K562 (cell line): ENCODE data around the gene SPTBN4. TPM values are rescaled to one million over a fixed set of nuclear protein-coding genes. Genes with fewer than 3 reads are reported as not detected.

ENCODE experiments used
- ARNT ChIP-seq, 2 experiments: fragments of 450-650 bp; IDR thresholded peaks; 2 replicates each; pipeline ENCODE4 v1.6.1; 2016; ENCODE audit warnings: mild to moderate bottlenecking in 1 of 2
- CBFA2T2 ChIP-seq: fragments of 450-650 bp; conservative IDR thresholded peaks from 2 replicates; pipeline ENCODE4 v1.6.1; 2017; ENCODE audit warnings: mild to moderate bottlenecking
- CREB1 ChIP-seq, 2 experiments: sonication (generic) in 1 of 2; formaldehyde crosslinking in 1 of 2; IDR thresholded peaks; 2 replicates each; pipeline versions ENCODE4 v1.6.1 to v1.8.0; 2012 to 2022; ENCODE audit warnings: inconsistent platforms in 1 of 2, mild to moderate bottlenecking in 1 of 2, missing genetic modification reagents in 1 of 2, moderate library complexity in 1 of 2
- ELF2 ChIP-seq: fragments of 250-450 bp; sonication (Bioruptor Pico); IDR thresholded peaks from 2 replicates; pipeline ENCODE4 v1.5.0; 2021; ENCODE audit warnings: mild to moderate bottlenecking
- ERF ChIP-seq: fragments of 450-650 bp; formaldehyde crosslinking; IDR thresholded peaks from 2 replicates; pipeline ENCODE4 v1.4.0; 2020; ENCODE audit warnings: mild to moderate bottlenecking, mixed read lengths
- EZH2 ChIP-seq: IDR thresholded peaks from 2 replicates; pipeline ENCODE4 v1.6.1; 2012; ENCODE audit warnings: low read depth, mild to moderate bottlenecking, inconsistent platforms, low read length, borderline replicate concordance
- ILF3 ChIP-seq: fragments of 450-650 bp; IDR thresholded peaks from 2 replicates; pipeline ENCODE4 v1.6.1; 2018; ENCODE audit warnings: antibody characterized with exemption, mild to moderate bottlenecking, moderate library complexity, borderline replicate concordance
- MIER1 ChIP-seq: fragments of 450-650 bp; IDR thresholded peaks from 2 replicates; pipeline ENCODE4 v1.6.1; 2016; ENCODE audit warnings: antibody characterized with exemption, mild to moderate bottlenecking, low read depth
- MXI1 ChIP-seq: IDR thresholded peaks from 2 replicates; pipeline ENCODE4 v1.6.1; 2011; ENCODE audit warnings: low read depth, mild to moderate bottlenecking, improper control_type of control experiment, low read length
- NCOA4 ChIP-seq: fragments of 450-650 bp; IDR thresholded peaks from 2 replicates; pipeline ENCODE4 v1.6.1; 2018; ENCODE audit warnings: mild to moderate bottlenecking; ENCODE audit not compliant: partially characterized antibody
- PHB ChIP-seq: fragments of 250-450 bp; sonication (Bioruptor Pico); IDR thresholded peaks from 2 replicates; pipeline ENCODE4 v1.5.0; 2021
- PRMT5 ChIP-seq: sonication (generic); formaldehyde crosslinking; IDR thresholded peaks from 2 replicates; pipeline ENCODE4 v1.5.0; 2020; ENCODE audit warnings: missing genetic modification reagents
- RBM14 ChIP-seq: fragments of 200-400 bp; formaldehyde crosslinking; IDR thresholded peaks from 2 replicates; pipeline ENCODE4 v1.6.1; 2018; ENCODE audit warnings: low read depth, mild to moderate bottlenecking, low read length, moderate library complexity, borderline replicate concordance; ENCODE audit not compliant: insufficient read depth
- RBM22 ChIP-seq: fragments of 200-400 bp; formaldehyde crosslinking; IDR thresholded peaks from 2 replicates; pipeline ENCODE4 v1.6.1; 2018; ENCODE audit warnings: low read length, low read depth; ENCODE audit not compliant: poor library complexity, severe bottlenecking
- ZNF408 ChIP-seq: fragments of 250-450 bp; sonication (Bioruptor Pico); IDR thresholded peaks from 2 replicates; pipeline ENCODE4 v1.4.0; 2020; ENCODE audit warnings: low read depth, mild to moderate bottlenecking, moderate library complexity
- ZNF75A ChIP-seq: fragments of 450-650 bp; formaldehyde crosslinking; IDR thresholded peaks from 2 replicates; pipeline ENCODE4 v1.4.0; 2020; ENCODE audit warnings: mild to moderate bottlenecking
- polyA plus RNA-seq, 8 experiments: library from polyadenylated mRNA; depleted of rRNA in 4 of 8; stranded (reverse) in 5 of 8; unstranded in 3 of 8; fragments of >200 nt; fragmentation: Nextera tagmentation in 2 of 8; fragmentation: Illumina TruSeq in 1 of 8; extraction: Ambion mirVana in 2 of 8; extraction: Trizol in 1 of 8; gene quantifications; 2 replicates each; pipeline versions ENCODE4 v1.2.1 to v1.2.3, GENCODE V29; 2011 to 2014; ENCODE audit warnings: inconsistent platforms in 1 of 8, missing spikeins in 1 of 8
- total RNA-seq, 7 experiments: library from RNA; depleted of rRNA in 6 of 7; stranded (reverse); fragments of >200 nt in 6 of 7; fragmentation: Illumina TruSeq in 2 of 7; extraction: Trizol in 2 of 7; gene quantifications; 2 replicates each; pipeline versions ENCODE4 v1.2.1 to v1.2.3, GENCODE V29; 2011 to 2021; ENCODE audit warnings: low replicate concordance in 1 of 7
- TF ChIP-seq, protein P1 (sequence below): sonication (generic); formaldehyde crosslinking; IDR thresholded peaks from 2 replicates; pipeline ENCODE4 v1.8.1; 2023; ENCODE audit warnings: mild to moderate bottlenecking, missing genetic modification reagents
- TF ChIP-seq, protein P2 (sequence below): fragments of 450-650 bp; IDR thresholded peaks from 2 replicates; pipeline ENCODE4 v1.6.1; 2018; ENCODE audit not compliant: partially characterized antibody
- TF ChIP-seq, protein P3 (sequence below), 2 experiments: IDR thresholded peaks in 1 of 2; conservative IDR thresholded peaks in 1 of 2; 2 replicates each; pipeline ENCODE4 v1.6.1; 2016; ENCODE audit warnings: low read depth in 2 of 2, mild to moderate bottlenecking in 1 of 2, missing compliant biosample characterization in 1 of 2, missing genetic modification characterization in 1 of 2, moderate library complexity in 1 of 2

The SPTBN4 gene
- total and polyA plus RNA-seq, 9 of the 15 experiments (the other 6 are each of a cell fraction or from before 2014, with no cell fraction given), result 0.01 to 1.5 (median 0.86) TPM

DNA sequence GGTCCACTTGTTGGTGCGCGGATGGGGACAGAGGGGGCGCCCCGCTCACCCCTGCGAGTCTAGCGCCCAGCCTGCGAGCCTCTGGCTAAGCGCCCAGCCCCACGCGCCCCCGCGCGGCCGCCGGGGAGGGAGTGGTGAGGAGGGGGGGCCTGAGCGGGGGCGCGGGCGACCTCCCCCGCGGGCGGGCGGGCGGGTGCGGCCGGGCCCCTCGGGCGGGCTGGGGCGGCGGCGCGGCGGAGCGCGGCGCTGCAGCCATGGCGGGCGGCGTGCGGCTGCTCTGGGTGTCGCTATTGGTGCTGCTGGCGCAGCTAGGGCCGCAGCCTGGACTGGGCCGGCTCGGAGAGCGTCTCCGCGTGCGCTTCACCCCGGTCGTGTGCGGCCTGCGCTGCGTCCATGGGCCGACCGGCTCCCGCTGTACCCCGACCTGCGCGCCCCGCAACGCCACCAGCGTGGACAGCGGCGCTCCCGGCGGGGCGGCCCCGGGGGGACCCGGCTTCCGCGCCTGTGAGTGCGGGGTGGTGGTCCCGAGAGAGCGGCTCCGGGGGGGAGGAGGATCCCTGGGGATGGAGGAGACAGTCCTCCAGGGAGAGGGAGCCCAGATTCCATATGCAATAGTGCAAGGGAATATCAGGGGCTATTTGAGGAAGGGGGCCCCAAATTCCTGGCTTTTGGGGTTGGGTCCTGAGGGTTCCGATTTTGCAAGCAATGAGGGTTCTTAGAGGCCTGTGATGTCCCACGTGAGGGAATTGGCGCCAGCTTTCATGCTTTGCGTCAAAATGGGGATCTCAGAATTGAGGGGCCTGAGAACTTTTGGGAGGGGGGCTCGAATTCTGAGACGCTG, 134.6 kb downstream of the SPTBN4 start, which contains the start of gene LTBP4 (continued):
- TF ChIP-seq EZH2 (no peak), PHB (CRISPR knock-in tag) (no peak), ERF (peak; percentile 70; the same call in 1 of the 2 replicates), RBM14 (no peak), ELF2 (CRISPR knock-in tag) (no peak), ZNF75A (CRISPR knock-in tag) (no peak), ILF3 (no peak), ARNT (IDR thresholded peaks at IDR 0.05) (no peak), RBM22 (peak; percentile 56), CREB1 (IDR thresholded peaks at IDR 0.05) (no peak), CREB1 (CRISPR knock-in tag; IDR thresholded peaks at IDR 0.05) (no peak), ZNF408 (CRISPR knock-in tag) (no peak), CBFA2T2 (no peak), PRMT5 (CRISPR knock-in tag) (no peak), MIER1 (no peak), MXI1 (no peak), NCOA4 (no peak)
- TF ChIP-seq, protein P1, sequence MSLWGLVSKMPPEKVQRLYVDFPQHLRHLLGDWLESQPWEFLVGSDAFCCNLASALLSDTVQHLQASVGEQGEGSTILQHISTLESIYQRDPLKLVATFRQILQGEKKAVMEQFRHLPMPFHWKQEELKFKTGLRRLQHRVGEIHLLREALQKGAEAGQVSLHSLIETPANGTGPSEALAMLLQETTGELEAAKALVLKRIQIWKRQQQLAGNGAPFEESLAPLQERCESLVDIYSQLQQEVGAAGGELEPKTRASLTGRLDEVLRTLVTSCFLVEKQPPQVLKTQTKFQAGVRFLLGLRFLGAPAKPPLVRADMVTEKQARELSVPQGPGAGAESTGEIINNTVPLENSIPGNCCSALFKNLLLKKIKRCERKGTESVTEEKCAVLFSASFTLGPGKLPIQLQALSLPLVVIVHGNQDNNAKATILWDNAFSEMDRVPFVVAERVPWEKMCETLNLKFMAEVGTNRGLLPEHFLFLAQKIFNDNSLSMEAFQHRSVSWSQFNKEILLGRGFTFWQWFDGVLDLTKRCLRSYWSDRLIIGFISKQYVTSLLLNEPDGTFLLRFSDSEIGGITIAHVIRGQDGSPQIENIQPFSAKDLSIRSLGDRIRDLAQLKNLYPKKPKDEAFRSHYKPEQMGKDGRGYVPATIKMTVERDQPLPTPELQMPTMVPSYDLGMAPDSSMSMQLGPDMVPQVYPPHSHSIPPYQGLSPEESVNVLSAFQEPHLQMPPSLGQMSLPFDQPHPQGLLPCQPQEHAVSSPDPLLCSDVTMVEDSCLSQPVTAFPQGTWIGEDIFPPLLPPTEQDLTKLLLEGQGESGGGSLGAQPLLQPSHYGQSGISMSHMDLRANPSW (CRISPR knock-in tag), result no peak
- TF ChIP-seq, protein P2, sequence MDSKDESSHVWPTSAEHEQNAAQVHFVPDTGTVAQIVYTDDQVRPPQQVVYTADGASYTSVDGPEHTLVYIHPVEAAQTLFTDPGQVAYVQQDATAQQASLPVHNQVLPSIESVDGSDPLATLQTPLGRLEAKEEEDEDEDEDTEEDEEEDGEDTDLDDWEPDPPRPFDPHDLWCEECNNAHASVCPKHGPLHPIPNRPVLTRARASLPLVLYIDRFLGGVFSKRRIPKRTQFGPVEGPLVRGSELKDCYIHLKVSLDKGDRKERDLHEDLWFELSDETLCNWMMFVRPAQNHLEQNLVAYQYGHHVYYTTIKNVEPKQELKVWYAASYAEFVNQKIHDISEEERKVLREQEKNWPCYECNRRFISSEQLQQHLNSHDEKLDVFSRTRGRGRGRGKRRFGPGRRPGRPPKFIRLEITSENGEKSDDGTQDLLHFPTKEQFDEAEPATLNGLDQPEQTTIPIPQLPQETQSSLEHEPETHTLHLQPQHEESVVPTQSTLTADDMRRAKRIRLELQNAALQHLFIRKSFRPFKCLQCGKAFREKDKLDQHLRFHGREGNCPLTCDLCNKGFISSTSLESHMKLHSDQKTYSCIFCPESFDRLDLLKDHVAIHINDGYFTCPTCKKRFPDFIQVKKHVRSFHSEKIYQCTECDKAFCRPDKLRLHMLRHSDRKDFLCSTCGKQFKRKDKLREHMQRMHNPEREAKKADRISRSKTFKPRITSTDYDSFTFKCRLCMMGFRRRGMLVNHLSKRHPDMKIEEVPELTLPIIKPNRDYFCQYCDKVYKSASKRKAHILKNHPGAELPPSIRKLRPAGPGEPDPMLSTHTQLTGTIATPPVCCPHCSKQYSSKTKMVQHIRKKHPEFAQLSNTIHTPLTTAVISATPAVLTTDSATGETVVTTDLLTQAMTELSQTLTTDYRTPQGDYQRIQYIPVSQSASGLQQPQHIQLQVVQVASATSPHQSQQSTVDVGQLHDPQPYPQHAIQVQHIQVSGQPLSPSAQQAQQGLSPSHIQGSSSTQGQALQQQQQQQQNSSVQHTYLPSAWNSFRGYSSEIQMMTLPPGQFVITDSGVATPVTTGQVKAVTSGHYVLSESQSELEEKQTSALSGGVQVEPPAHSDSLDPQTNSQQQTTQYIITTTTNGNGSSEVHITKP, result peak; percentile 40
- TF ChIP-seq, protein P3, sequence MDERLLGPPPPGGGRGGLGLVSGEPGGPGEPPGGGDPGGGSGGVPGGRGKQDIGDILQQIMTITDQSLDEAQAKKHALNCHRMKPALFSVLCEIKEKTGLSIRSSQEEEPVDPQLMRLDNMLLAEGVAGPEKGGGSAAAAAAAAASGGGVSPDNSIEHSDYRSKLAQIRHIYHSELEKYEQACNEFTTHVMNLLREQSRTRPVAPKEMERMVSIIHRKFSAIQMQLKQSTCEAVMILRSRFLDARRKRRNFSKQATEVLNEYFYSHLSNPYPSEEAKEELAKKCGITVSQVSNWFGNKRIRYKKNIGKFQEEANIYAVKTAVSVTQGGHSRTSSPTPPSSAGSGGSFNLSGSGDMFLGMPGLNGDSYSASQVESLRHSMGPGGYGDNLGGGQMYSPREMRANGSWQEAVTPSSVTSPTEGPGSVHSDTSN (CRISPR knock-in tag; IDR thresholded peaks at IDR 0.05; ENCODE audit: low read depth), result no peak
- TF ChIP-seq, protein P3 (tag; conservative IDR thresholded peaks at IDR 0.05; ENCODE audit: low read depth), result no peak
